ENCODE measurements around the gene PKHD1. TPM values are rescaled to one million over a fixed set of nuclear protein-coding genes. Genes with fewer than 3 reads are reported as not detected.

Gene PKHD1, protein sequence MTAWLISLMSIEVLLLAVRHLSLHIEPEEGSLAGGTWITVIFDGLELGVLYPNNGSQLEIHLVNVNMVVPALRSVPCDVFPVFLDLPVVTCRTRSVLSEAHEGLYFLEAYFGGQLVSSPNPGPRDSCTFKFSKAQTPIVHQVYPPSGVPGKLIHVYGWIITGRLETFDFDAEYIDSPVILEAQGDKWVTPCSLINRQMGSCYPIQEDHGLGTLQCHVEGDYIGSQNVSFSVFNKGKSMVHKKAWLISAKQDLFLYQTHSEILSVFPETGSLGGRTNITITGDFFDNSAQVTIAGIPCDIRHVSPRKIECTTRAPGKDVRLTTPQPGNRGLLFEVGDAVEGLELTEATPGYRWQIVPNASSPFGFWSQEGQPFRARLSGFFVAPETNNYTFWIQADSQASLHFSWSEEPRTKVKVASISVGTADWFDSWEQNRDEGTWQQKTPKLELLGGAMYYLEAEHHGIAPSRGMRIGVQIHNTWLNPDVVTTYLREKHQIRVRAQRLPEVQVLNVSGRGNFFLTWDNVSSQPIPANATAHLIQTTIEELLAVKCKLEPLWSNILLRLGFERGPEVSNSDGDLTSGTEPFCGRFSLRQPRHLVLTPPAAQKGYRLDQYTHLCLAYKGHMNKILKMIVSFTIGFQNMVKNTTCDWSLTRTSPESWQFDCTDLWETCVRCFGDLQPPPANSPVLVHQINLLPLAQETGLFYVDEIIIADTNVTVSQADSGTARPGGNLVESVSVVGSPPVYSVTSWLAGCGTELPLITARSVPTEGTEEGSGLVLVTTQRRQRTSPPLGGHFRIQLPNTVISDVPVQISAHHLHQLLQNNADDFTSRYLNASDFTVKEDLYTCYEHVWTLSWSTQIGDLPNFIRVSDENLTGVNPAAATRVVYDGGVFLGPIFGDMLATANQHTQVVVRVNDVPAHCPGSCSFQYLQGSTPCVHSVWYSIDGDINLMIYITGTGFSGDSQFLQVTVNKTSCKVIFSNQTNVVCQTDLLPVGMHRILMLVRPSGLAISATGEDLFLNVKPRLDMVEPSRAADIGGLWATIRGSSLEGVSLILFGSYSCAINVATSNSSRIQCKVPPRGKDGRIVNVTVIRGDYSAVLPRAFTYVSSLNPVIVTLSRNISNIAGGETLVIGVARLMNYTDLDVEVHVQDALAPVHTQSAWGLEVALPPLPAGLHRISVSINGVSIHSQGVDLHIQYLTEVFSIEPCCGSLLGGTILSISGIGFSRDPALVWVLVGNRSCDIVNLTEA (N-terminal part only)
- total RNA-seq (under 1 TPM in 6 of 9 donors, not detected in 3; 0.04 to 0.14 (median 0.11) TPM), polyA plus RNA-seq (under 1 TPM; 0.03 to 0.22 (median 0.08) TPM)
- long read RNA-seq, donor 1: 0 reads
- long read RNA-seq, donor 2: 0 reads
- long read RNA-seq, donor 3: 0 reads
- long read RNA-seq, donor 4: 0 reads
- long read RNA-seq, donor 5: 0 reads
- long read RNA-seq, donor 6: 0 reads
- long read RNA-seq, donor 7: 0 reads
- long read RNA-seq, donor 8: 0 reads
- long read RNA-seq, donor 9: 0 reads
- long read RNA-seq, donor 10: 0 reads

- no peak for TF ChIP-seq POLR2A (IDR thresholded peaks at IDR 0.05)
- no peak for TF ChIP-seq CTCF (IDR thresholded peaks at IDR 0.05)
- no peak within 1 kb of the TSS for H3K4me3 ChIP-seq
- H3K9me3 ChIP-seq (replicated peaks in 1 of 3): no peaks in the 10 kb centered on the region
- 34 to 48% (median 42%) methylated on average over 7 of the region's 7 CpGs for WGBS, 4 donors
- H3K27me3 ChIP-seq: no peaks in the 10 kb centered on the region
- no peaks in the 10 kb centered on the region for H3K4me1 ChIP-seq (replicated peaks in 1 of 2)
- DNase-seq: no peak
- intact Hi-C loops (cut with DNase I): no loop called here
- no peak within 1 kb of the TSS for H3K27ac ChIP-seq
- H3K36me3 ChIP-seq (replicated peaks in 1 of 2): no peaks in the 10 kb centered on the region
Observed at GRCh38 chr6:52087498-52087999, at the start of gene PKHD1. TSS of gene PKHD1 (minus strand) at chr6:52087613. CDS start at chr6:52084933, 2,680 bp downstream.

GRCh38 chr6:52136934-52137467 lies 49.6 kb upstream of the PKHD1 start:
- 75 to 78% (median 76%) methylated on average over 12 of the region's 12 CpGs for WGBS, 4 donors
- intact Hi-C loops (cut with DNase I): no loop called here
- H3K4me1 ChIP-seq (replicated peaks in 1 of 2): no peaks in the 10 kb centered on the region
- no peaks in the 10 kb centered on the region for H3K27me3 ChIP-seq
- no peaks in the 10 kb centered on the region for H3K9me3 ChIP-seq (replicated peaks in 1 of 3)
- no peaks in the 10 kb centered on the region for H3K36me3 ChIP-seq (replicated peaks in 1 of 2)
- H3K4me3 ChIP-seq: no peak overlapping the region
- no peak for DNase-seq
- no peak overlapping the region for H3K27ac ChIP-seq
- TF ChIP-seq POLR2A (IDR thresholded peaks at IDR 0.05): no peak
- no peak for TF ChIP-seq CTCF (IDR thresholded peaks at IDR 0.05)

DNA sequence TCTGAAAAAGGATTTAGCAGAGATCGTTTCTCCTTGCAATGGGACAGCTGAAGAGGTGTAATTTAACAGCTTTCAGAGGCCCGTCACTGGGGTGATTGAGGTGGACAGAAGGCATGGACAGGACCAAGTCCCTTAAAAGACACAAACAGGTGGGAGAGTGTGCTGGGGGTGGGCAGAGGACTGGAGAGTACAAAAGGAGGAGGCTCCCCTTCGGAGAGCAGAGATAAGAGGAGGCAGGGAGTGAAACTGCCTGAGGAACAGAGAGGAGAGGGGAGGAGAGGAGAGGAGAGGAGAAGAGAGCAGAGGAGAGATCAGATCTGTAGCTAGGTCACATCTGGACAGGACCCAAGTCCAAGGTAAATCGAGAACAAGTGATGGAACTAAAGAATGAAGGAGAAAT lies 48.6 kb upstream of the PKHD1 start:
- Histone ChIP-seq H3K4me1 (replicated peaks in 1 of 2) (no peaks in the 10 kb centered on the region), H3K4me3 (no peak overlapping the region), H3K9me3 (replicated peaks in 1 of 3) (no peaks in the 10 kb centered on the region), H3K27me3 (no peaks in the 10 kb centered on the region), H3K36me3 (replicated peaks in 1 of 2) (no peaks in the 10 kb centered on the region), H3K27ac (no peak overlapping the region)
- DNase-seq: no peak
- TF ChIP-seq POLR2A (IDR thresholded peaks at IDR 0.05): no peak
- TF ChIP-seq CTCF (IDR thresholded peaks at IDR 0.05): no peak
- 61 to 74% (median 71%) methylated on average over 4 of the region's 4 CpGs for WGBS, 4 donors
- intact Hi-C loops (cut with DNase I): no loop called here

All from adrenal gland (tissue), 19 donors.